ENCODE results near the gene GPC1.

GPC1 gene

DNA sequence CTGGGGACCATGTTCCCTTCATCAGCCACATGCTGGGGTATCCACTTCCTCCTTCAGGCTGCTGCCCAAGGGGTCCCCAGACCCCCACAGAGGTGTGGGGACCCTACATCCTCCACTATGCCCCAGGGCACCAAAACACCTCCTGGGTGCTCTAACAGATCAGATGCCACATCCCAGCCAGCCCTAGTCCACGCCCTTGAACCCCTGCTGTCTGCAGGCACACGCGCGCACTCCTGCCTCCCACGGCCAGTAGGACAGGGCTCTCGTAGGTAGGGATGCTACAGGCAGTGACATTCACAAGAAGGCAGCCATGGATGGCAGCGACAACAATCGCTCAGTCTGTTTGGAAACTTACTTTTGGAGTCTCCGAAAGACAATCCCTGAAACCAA lies 3.0 kb upstream of the GPC1 start:
- no peak for DNase-seq (ENCODE audit: low read depth)
- H3K4me3 ChIP-seq (ENCODE audit: low read length), result no peak overlapping the region
- TF ChIP-seq, protein P1, sequence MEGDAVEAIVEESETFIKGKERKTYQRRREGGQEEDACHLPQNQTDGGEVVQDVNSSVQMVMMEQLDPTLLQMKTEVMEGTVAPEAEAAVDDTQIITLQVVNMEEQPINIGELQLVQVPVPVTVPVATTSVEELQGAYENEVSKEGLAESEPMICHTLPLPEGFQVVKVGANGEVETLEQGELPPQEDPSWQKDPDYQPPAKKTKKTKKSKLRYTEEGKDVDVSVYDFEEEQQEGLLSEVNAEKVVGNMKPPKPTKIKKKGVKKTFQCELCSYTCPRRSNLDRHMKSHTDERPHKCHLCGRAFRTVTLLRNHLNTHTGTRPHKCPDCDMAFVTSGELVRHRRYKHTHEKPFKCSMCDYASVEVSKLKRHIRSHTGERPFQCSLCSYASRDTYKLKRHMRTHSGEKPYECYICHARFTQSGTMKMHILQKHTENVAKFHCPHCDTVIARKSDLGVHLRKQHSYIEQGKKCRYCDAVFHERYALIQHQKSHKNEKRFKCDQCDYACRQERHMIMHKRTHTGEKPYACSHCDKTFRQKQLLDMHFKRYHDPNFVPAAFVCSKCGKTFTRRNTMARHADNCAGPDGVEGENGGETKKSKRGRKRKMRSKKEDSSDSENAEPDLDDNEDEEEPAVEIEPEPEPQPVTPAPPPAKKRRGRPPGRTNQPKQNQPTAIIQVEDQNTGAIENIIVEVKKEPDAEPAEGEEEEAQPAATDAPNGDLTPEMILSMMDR (IDR thresholded peaks at IDR 0.05; ENCODE audit: insufficient read depth, low read depth, low read length, missing control alignments), result no peak

DNA sequence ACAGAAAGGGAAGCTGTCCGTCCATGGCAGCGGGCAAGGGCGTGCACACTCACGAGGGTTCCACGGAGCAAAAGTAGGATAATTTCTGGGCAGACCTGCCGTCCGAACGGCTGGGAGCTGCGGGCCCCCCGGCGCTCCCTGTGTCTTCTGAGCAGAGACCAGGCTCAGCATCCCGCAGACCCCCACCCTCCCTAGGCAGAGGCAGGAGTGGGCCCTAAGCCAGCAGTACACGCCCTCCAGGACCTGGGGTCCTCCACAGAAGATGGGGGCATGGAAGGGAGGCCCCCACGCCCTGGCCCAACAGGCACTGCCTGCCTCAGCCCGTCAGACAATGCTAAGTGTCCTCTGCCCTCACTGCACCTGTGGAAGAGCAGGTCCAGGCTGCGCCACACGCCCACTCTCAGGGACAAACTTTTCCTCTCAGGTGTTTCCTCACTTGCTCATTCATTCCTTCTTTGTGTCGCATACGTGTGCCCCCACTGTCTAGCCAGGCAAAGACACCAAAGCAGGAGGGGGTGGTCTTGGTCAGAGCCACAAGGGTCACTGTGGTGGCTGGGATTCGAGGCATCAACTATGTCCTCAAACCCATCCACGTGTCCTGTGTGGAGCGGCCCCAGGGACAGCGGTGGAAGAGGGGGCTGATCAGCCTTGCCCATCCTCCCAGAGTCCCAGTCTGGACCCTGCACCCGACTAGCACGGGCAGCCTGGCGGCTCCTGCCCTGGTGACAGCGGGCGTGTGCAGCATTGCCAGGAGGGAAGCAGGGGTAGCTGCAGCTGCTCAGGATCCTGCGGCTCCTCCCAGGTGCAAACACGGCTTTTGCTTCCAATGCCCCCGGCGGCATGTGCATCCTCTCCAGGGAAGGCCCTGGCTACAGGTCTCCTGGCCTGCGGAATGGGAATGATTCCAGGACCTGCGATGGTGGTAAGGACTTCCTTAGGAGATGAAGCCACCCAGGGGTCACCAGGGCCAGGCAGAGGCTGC lies 2.4 kb upstream of the GPC1 start:
- H3K4me3 ChIP-seq (ENCODE audit: low read length), result no peak overlapping the region
- TF ChIP-seq, protein P1 (IDR thresholded peaks at IDR 0.05; ENCODE audit: insufficient read depth, low read depth, low read length, missing control alignments), result no peak

DNA sequence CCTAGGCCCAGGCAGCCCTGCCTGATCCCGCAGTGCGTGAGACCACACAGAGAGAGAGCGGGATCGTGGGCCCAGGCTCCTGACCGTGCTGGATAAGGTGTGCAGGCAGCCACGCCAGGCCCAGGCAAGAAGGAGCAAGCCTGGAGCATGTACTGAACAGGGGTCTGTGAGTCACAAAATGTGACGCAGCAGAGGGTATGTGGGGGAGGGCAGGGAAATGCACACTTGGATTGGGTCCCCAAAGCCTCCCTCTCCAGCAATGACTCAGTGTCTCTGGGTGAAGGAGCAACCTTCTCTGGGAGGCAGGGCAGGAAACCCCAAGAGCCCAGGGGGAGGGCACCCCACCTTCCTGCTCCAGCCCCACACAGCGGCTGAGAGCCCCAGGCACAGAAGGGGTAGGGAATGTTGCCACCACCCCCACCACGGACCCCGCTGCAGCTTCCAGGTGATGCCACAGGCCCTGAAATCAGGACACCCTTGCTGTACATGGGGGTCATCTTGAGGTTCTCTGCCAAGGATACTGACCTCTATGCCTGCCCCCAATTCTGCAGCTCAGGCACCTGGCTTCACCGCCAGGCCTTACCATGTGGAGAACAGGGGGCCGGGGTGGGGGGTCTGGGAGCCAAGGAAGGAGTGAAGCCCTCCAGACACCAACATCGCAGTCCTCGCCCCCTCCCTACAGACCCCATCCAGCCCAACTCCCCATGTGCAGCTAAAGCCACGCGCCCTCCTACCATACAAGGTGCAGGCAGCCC lies 1.3 kb upstream of the GPC1 start:
- H3K4me3 ChIP-seq (ENCODE audit: low read length), result peak overlapping the region; percentile 80
- peak; percentile 99 for DNase-seq (ENCODE audit: low read depth)
- TF ChIP-seq, protein P1 (IDR thresholded peaks at IDR 0.05; ENCODE audit: insufficient read depth, low read depth, low read length, missing control alignments), result no peak

More for the DNA sequence above, 2.4 kb upstream of the GPC1 start:
- DNase-seq (ENCODE audit: low read depth), result peak; percentile 41

DNA sequence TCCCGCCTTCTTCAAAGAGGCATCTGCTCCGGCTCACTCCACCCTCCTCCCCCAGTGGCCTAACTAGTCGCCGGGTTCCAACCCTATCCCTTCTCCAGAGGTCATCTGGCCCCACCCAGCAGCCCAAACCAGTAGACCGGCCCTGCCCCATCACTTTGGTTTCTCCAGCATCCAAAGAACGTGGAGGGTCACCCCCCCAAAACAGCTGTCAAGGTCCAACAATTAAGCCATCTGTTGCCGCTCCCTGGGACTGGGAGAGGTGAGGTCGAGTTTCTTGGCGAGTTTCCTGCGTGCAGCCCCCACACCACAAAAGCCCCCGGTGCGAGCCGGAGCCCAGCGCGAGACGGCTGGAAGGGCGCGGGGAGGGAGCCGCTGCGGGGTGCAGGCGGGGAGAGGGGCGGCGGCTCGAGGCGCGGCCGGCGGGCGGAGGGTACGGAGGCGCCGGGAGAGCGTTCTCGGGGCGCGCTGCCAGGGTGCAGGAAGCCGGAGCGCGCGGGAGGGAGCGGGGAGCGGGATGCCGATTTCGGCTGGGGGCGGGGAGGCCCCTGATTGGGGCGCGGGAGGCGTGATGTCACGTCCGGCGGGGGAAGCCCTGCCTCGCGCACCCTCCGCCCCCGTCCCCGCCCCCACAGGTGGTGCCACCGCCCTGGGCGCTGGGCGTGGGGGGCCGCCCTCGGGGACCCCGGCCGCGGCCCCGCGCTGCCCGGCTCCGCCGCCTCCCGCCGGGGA lies 571 bp upstream of the GPC1 start:
- TF ChIP-seq, protein P1 (IDR thresholded peaks at IDR 0.05; ENCODE audit: insufficient read depth, low read depth, low read length, missing control alignments), result no peak
- peak overlapping the region; percentile 80 for H3K4me3 ChIP-seq (ENCODE audit: low read length)
- DNase-seq (ENCODE audit: low read depth), result peak; percentile 96

DNA sequence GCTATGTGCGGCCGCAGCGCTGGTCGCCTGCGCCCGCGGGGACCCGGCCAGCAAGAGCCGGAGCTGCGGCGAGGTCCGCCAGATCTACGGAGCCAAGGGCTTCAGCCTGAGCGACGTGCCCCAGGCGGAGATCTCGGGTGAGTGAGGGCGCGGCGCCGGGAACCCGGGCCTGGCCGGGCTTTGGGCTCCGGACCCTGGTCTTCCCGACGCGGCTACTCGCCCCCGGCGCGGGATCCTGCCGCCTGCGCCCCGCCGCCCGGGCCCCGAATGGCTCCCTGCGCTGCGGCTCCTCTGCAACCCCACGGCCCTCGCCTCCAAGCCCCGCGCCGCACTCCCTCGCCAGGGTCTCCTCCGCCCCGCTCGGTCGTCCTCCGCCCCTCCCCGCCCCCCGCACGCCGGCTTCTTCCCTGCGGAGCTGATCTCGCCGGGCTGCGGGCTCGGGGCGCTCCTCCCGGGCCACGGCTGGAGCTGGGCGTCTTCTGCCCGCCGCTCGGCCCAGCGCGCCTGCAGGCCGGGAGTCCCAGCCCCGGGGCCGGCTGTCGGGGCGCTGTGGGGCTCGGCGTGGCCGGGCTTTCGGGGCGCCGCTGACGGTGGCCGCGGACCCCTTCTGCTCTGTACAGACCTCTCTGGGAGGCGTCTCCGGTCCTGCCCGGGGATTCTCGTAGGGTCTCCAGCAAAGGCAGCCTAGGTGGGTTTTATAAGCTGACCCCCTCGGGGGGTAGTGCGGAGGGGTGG lies 652 bp downstream of the GPC1 start:
- TF ChIP-seq, protein P1 (IDR thresholded peaks at IDR 0.05; ENCODE audit: insufficient read depth, low read depth, low read length, missing control alignments), result no peak
- no peak for DNase-seq (ENCODE audit: low read depth)
- H3K4me3 ChIP-seq (ENCODE audit: low read length), result peak overlapping the region; percentile 80
